UCSD-AML1 (cell line): ENCODE measurements around the gene IL1RAPL1.

Experiments used
- DNase-seq: peaks from one replicate; lab custom pipeline; 2025; ENCODE audit not compliant: unreplicated experiment; lab: John Stamatoyannopoulos, UW

Gene IL1RAPL1

GRCh38 chrX:29491659-29492058 lies 904.4 kb downstream of the IL1RAPL1 start:
- no peak for DNase-seq

DNA sequence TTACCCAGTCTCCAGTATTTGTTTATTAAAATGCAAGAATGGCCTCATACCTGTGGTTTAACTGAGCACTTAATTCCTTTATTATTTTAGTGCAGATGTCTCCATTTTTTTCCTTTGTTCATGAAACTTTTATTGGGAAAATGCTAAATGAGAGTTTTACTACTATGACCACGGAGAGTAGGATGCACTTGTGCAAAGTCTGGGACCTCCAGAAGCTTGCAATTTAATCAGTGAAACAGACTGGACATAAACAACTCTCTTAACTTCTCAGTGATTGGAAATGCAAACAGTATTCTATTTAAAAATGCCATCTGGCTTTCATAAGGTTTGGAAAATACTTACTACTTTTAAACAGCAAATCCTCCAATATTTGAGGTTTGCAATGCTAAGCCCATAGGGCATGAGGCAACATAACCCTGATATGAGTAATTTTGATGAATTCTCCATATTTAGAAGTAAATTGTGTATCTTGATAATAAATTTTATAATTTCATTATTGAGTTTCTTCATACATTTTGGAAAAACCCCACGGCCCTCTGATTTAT lies 909.5 kb downstream of the IL1RAPL1 start:
- no peak for DNase-seq

DNA sequence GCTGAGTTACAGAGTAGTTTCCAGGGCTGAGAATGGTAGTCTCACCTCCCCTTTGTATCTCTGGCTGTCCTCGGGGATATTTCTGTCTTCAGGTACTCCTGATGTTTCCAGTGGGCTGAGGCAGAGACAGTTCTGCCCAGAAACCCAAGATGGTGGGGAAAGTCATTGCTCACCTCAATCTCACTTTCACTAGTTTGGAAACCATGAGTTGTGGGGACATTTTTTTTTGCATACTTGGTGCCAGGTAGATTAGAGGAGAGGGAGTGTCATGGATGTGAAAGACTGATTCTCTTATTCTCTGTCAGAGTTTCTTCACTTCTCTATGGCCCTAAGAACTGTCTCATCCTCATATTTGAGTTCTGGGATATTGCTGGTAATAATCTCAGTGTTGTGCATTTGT lies 919.5 kb downstream of the IL1RAPL1 start:
- DNase-seq = no peak

DNA sequence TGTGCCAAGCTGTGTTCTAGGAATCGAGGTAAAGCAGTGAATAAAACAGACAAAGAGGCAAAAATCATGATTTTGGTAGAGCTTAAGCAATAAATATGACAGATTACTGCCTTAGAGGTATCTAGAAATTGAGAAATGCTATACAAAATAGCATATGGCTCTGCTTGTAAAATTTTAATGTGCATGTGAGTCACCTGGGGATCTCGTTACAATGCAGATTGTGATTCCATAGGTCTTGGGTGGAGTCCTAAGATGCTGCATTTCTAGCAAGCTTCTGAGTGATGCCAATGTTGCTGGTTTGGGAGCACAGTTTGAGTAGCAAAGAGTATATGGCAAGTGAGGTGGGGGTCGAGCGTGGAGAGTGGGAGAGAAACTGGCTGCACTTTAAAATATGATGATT lies 930.9 kb downstream of the IL1RAPL1 start:
- DNase-seq = no peak

GRCh38 chrX:29528281-29528680 lies 941.0 kb downstream of the IL1RAPL1 start:
- no peak for DNase-seq

GRCh38 chrX:29530501-29530900 lies 943.3 kb downstream of the IL1RAPL1 start:
- no peak for DNase-seq

DNA sequence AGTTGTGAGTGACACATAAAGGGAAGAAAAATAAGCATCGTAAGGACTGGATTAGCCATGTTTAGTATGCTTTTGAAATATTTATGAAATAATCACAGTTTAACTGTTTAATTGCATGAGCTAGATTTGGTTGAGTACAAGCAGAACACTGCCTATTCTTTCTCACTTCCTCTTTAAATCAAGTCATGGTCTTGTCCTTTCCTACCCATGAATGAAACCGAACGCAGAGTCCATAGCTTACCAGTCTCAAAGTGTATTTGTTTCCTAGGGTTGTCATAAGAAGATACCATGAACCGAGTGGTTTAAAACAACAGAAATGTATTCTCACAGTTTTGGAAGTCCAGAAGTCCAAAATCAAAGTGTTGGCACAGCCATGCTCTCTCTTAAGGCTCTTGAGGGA lies 944.1 kb downstream of the IL1RAPL1 start:
- DNase-seq = no peak

DNA sequence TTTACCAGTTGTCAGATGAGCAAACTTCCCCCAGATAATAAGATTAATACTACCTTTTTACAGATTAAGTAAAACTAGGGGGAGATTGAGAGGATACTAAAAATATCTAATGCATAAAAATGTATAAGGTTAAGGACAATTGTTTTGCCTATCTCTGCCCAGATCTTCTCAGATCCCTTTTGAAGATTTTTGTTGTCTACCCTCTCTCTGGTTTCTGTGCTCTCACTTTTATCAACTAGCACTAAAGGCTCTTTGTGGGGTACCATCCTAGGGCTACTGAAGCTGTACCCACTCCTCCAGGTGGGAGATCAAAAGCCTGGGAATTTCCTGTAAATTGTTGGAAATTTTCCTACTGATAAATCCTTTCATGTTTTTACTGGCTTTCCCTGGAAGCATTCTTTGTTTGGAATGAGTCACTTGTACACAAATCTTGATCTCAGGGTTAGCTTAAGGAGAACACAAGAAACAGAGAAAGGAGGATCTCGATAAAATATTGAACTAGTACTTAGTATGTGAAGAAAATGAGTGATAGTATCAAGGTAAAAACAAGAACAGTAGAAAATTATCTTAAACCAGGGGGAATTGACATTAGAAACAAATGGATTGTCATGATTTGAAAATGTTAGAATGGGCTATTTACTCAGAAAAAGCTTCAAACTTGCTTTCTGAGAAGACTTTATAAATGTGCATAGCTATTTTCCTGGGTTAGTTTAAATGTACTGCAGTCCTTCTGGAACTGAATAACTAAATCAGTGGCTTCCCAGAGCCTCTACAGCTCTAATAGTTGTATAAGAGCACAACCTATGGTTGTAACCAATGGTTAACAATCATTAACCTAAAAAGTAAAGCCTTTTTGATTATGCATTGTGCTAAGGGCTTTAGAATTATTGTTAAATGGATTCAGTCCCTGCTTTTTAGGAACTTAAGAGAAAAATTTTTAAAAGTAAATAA lies 948.2 kb downstream of the IL1RAPL1 start:
- no peak for DNase-seq

DNA sequence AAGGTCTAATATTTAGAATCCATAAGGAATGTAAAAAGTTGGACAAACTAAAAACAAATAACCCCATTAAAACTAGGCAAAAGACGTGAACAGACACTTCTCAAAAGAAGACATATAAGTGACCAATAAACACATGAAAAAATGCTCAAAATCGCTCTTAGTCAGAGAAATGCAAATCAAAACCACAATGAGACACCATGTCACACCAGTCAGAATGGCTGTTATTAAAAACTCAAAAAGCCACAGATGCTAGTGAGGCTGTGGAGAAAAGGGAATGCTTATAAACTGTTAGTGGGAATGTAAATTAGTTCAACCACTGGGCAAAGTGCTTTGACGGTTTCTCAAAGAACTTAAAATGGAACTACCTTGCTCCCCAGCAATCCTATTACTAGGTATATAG lies 953.8 kb downstream of the IL1RAPL1 start:
- no peak for DNase-seq

- no peak for DNase-seq
Observed at GRCh38 chrX:29542152-29542551, 954.9 kb downstream of the IL1RAPL1 start.

DNA sequence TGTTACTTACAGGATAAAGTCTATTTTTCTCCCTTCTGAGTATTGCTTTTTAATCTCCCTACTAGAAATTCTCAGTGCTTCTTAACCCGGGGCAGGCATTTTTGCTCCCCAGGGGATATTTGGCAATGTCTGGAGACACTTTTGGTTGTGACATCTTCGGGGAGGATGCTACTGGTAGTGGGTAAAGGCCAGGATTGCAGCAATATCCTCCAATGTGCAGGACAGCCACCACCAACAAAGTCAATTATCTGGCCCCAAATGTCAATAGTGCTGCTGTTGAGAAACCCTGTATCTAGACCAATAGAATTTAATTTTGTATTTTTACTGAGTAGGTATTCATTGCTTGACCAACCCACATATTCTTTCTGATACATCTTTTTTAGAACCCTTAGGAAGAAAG lies 958.6 kb downstream of the IL1RAPL1 start:
- no peak for DNase-seq

- no peak for DNase-seq
Observed at GRCh38 chrX:29547877-29548276, 960.6 kb downstream of the IL1RAPL1 start.

GRCh38 chrX:29553542-29553941 lies 966.3 kb downstream of the IL1RAPL1 start:
- DNase-seq = no peak

DNA sequence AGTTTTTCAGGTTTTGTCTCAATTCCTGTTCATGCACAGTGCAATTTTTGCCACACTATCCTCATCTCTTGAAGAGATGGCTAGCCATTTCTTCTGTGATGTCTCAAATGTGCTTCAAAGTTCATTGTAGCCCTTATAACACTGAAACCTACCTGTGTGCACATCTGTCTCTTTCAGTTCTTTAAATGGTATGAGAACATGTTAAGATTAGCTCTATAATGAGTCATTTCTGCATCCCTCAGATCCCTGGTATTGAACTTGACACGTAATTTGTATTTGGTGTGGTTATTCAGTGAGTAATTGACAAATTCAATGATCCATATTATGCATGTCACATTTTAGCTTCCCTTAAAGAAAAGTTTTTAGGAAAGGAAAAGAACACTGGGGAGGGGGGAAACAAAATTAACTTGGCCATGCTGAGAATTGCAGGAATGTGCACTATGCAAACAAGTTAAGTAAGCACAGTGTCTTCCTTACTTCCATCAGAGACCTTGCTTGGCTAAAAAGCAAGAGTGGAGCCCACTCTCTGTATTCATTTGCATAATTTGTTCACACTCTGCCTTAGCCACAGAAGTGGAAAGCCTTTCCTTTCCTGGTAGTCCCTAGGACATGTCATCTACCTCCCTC lies 968.3 kb downstream of the IL1RAPL1 start:
- DNase-seq = no peak

DNA sequence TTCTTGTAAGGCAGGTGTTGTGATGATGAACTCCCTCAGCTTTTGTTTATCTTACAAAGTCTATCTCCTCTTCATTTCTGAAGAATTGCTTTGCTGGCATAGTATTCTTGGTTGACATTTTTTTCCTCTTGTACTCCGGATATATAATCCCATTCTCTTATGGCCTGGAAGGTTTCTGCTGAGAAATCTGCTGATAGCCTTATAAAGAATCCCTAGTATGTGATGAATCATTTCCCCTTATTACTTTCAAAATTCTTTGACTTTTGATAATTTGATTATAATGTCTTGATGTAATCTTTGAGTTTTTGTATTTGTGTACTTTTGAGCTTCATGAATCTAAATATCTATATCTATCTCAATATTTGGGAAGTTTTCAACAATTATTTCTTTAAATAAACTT lies 972.8 kb downstream of the IL1RAPL1 start:
- no peak for DNase-seq

GRCh38 chrX:29561417-29561816 lies 974.2 kb downstream of the IL1RAPL1 start:
- no peak for DNase-seq

DNA sequence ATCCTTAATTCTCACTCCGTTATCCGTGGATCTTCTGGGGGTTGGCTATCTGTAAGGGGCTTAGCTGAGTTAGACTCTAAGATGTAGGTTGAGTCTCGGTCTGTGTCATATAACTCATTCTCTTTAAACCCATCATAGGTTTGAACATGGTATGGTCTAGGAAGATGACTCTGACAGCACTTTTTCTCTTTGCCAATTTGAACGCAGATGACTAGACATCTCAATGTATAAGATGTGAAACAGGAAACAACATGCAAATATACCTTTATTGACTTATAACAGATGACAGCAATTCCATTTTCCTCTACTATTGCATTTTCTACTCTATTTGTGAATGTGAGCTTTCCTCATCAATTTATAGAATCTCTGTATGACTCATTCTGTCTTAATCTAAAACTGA lies 993.3 kb downstream of the IL1RAPL1 start:
- DNase-seq = no peak

DNA sequence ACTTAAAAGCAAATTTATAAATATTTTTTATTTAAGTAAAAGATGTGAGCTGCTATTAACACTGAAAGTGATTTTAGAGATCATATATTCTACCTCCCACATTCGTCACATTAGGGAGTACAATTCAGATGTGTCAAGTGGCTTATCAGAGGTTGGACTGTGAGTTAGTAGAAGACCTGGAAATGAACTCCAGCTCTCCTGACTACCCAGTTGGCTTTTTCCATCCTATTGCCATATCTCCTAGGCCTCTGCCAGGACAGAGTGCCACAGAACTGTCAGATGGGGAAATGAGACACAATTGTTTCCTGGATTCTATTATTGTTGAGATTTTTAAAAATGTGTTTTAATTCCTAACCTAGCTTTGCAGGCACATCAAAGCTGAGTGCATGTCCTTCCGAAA lies 994.0 kb downstream of the IL1RAPL1 start:
- DNase-seq = no peak

GRCh38 chrX:29587107-29587506 lies 999.9 kb downstream of the IL1RAPL1 start:
- DNase-seq = no peak

GRCh38 chrX:29590921-29591320 lies 1003.7 kb downstream of the IL1RAPL1 start:
- DNase-seq = no peak

DNA sequence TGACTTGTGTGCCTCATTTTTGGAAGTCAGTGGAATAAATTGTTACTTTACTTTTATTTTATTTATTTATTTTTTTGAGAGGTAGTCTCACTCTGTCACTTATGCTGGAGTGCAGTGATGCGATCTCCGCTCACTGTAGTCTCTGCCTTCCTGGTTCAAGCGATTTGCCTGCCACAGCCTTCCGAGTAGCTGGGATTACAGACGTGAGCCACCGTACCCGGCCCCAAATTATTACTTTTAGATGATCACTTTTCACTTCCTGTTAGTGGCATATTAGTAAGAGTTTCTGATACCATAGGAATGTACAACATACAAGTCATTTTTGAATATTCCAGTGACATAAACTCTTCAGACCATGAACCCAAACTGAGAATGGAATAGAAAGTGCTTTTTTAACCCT lies 1017.1 kb downstream of the IL1RAPL1 start:
- DNase-seq = no peak

DNA sequence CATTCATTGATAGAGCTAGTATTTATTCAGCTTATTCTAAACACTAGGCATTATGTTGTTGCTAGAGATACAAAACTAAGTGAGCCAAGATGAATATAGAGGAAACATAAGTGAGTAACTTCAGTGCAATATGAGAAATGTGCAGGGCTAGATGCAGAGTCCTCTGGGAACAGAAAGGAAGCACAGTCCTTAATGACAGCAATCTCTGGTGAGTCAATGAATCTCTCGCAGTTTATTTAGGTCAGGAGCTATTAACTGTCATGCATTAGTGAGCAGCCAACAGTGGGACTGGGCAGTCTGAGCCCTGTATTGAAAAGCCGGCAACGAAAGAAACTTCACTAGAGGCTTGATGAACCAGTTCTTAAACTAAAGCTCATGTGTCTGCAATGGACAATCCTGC lies 1030.0 kb downstream of the IL1RAPL1 start:
- no peak for DNase-seq
